ENCODE results near the gene CUL7. TPM values are rescaled to one million over a fixed set of nuclear protein-coding genes. Genes with fewer than 3 reads are reported as not detected.
A peak's percentile ranks its signal among the peaks of the same experiment; 100 is the strongest.

Gene CUL7
- total RNA-seq, 1 experiment from 2014 or later: 22.8 TPM

DNA sequence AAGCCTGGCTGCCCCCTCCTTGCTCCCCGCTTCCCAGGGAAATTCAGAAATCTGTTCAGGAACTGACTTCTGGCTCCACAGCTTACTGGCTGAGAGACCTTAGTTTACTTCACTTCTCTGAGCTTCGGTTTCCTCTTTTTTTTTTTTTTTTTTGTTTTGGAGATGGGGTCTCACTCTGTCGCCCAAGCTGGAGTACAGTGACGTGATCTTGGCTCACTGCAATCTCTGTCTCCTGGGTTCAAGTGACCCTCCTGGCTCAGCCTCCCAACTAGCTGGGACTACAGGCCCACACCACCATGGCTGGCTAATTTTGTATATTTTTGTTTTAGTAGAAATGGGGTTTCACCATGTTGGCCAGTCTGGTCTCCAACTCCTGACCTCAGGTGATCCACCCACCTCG is 37.4 kb upstream of the CUL7 start:
- BruUV-seq (replicated peaks): no TSS peak
- H3K4me3 ChIP-seq: no peak overlapping the region
- no peak for DNase-seq
- H3F3A ChIP-seq (ENCODE audit: insufficient read depth, low read depth): peaks cover 29% of the 10 kb centered on the region
- H3K79me2 ChIP-seq (ENCODE audit: low read depth): peaks cover 83% of the 10 kb centered on the region
- CTCF ChIA-PET: no interaction called here
- no peaks in the 10 kb centered on the region for H4K20me1 ChIP-seq (ENCODE audit: insufficient read depth)
- peak overlapping the region; percentile 40 for H3K27ac ChIP-seq
- intact Hi-C loops (cut with micrococcal nuclease; ENCODE audit: unreplicated experiment): no loop called here
- peak overlapping the region; percentile 52 for H3K4me2 ChIP-seq
- H3K27me3 ChIP-seq (ENCODE audit: insufficient read depth, low read depth): no peaks in the 10 kb centered on the region
- H3K9me3 ChIP-seq (ENCODE audit: insufficient read depth, low read depth): no peaks in the 10 kb centered on the region
- no peaks in the 10 kb centered on the region for H3K36me3 ChIP-seq (ENCODE audit: low read depth)
- POLR2A ChIA-PET (ENCODE audit: unreplicated experiment): interaction anchor here (0.6 kb wide), 1 partner anchor 80 kb away, joined by 3 read pairs; no protein-coding TSS in a partner anchor
- H3K9me2 ChIP-seq (ENCODE audit: insufficient read depth): no peaks in the 10 kb centered on the region
- H3K4me1 ChIP-seq (replicated peaks; ENCODE audit: insufficient read depth): peaks cover 55% of the 10 kb centered on the region
- H2AFZ ChIP-seq: no peak overlapping the region
- no peak for TF ChIP-seq EZH2 (IDR thresholded peaks at IDR 0.05; ENCODE audit: low read depth)
- TF ChIP-seq, protein P1, sequence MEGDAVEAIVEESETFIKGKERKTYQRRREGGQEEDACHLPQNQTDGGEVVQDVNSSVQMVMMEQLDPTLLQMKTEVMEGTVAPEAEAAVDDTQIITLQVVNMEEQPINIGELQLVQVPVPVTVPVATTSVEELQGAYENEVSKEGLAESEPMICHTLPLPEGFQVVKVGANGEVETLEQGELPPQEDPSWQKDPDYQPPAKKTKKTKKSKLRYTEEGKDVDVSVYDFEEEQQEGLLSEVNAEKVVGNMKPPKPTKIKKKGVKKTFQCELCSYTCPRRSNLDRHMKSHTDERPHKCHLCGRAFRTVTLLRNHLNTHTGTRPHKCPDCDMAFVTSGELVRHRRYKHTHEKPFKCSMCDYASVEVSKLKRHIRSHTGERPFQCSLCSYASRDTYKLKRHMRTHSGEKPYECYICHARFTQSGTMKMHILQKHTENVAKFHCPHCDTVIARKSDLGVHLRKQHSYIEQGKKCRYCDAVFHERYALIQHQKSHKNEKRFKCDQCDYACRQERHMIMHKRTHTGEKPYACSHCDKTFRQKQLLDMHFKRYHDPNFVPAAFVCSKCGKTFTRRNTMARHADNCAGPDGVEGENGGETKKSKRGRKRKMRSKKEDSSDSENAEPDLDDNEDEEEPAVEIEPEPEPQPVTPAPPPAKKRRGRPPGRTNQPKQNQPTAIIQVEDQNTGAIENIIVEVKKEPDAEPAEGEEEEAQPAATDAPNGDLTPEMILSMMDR (conservative IDR thresholded peaks at IDR 0.05): no peak

DNA sequence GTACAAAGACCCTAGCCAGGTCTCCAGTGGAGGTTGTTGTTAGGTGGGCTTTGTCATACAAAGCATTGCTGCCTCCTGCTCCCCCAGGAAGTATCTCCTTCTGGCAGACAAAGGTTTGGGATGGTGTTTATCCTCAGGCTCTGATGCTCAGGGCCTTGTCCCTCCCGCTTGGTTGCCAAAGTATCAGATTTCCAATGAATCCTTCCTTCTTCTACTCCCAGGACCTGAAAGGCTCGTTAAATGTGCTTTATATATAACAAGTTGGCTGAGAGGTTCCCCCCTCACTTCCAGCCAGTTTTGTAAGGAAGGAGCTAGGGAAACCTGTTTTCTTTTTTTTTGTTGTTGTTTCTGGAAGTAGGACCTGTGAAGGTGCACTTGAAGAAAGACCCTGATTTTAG is 36.9 kb upstream of the CUL7 start:
- POLR2A ChIA-PET (ENCODE audit: unreplicated experiment): interaction anchor here (0.6 kb wide), 1 partner anchor 92 kb away, joined by 8 read pairs; the partner anchor contains the start of gene CUL9
- Histone ChIP-seq H3K79me2 (ENCODE audit: low read depth) (peaks cover 88% of the 10 kb centered on the region), H3F3A (ENCODE audit: insufficient read depth, low read depth) (peaks cover 24% of the 10 kb centered on the region; the same call in 1 of the 2 replicates), H3K4me1 (replicated peaks; ENCODE audit: insufficient read depth) (peaks cover 50% of the 10 kb centered on the region), H3K9me2 (ENCODE audit: insufficient read depth) (no peaks in the 10 kb centered on the region), H3K27me3 (ENCODE audit: insufficient read depth, low read depth) (no peaks in the 10 kb centered on the region), H2AFZ (no peak overlapping the region), H3K27ac (peak overlapping the region; percentile 40), H3K36me3 (ENCODE audit: low read depth) (no peaks in the 10 kb centered on the region), H3K4me3 (no peak overlapping the region), H3K9me3 (ENCODE audit: insufficient read depth, low read depth) (no peaks in the 10 kb centered on the region), H3K4me2 (peak overlapping the region; percentile 52), H4K20me1 (ENCODE audit: insufficient read depth) (no peaks in the 10 kb centered on the region)
- no TSS peak for BruUV-seq (replicated peaks)
- CTCF ChIA-PET: interaction anchor here (0.6 kb wide), 1 partner anchor 706 kb away, joined by 3 read pairs; no protein-coding TSS in a partner anchor
- TF ChIP-seq, protein P1 (conservative IDR thresholded peaks at IDR 0.05): no peak
- no peak for TF ChIP-seq EZH2 (IDR thresholded peaks at IDR 0.05; ENCODE audit: low read depth)
- peak in 1 of 2 experiments; percentile 40 for DNase-seq
- intact Hi-C loops (cut with micrococcal nuclease; ENCODE audit: unreplicated experiment): no loop called here

DNA sequence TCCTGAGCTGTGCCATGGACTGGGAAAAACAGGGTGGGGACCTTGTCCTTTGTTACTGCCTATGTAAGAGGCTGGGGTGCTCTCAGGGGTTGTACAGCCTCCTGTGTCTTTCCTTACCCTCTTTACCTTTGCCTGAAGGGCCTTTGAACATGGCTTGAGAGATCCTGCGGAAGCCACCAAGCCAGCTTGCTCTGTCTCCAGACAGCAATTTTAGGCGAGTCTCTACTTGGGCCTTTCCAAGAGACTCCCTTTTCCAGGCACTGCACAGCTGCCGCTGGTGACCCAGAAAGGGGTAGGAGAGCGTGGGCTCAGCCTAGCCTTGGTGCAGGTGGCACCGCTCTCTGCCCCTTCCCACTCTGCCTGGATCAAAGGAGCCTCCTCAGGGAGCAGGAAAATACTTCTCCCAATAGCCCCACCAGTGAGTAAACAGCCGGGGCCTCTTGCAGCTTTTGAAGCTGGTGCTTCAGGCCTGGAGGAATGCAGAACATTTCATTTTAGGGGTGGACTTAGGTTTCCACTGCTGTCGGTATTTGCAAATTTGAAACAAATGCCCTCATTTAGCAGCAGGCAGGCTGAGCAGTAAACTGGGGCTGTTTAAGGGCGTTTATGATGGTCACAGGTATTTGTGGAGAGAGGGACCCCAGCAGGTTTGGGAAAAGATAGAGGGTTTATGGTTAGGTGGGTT is 36.4 kb upstream of the CUL7 start:
- peaks cover 19% of the 10 kb centered on the region; the same call in 1 of the 2 replicates for H3F3A ChIP-seq (ENCODE audit: insufficient read depth, low read depth)
- no peak overlapping the region for H3K4me3 ChIP-seq
- peaks cover 92% of the 10 kb centered on the region for H3K79me2 ChIP-seq (ENCODE audit: low read depth)
- POLR2A ChIA-PET (ENCODE audit: unreplicated experiment): interaction anchor here (0.6 kb wide), 1 partner anchor 92 kb away, joined by 8 read pairs; the partner anchor contains the start of gene CUL9
- no peaks in the 10 kb centered on the region for H3K9me3 ChIP-seq (ENCODE audit: insufficient read depth, low read depth)
- CTCF ChIA-PET: interaction anchor here (0.6 kb wide), 1 partner anchor 707 kb away, joined by 3 read pairs; no protein-coding TSS in a partner anchor
- H4K20me1 ChIP-seq (ENCODE audit: insufficient read depth): no peaks in the 10 kb centered on the region
- intact Hi-C loops (cut with micrococcal nuclease; ENCODE audit: unreplicated experiment): no loop called here
- H2AFZ ChIP-seq: no peak overlapping the region
- H3K27me3 ChIP-seq (ENCODE audit: insufficient read depth, low read depth): no peaks in the 10 kb centered on the region
- no peaks in the 10 kb centered on the region for H3K9me2 ChIP-seq (ENCODE audit: insufficient read depth)
- TF ChIP-seq EZH2 (IDR thresholded peaks at IDR 0.05; ENCODE audit: low read depth): no peak
- TF ChIP-seq, protein P1 (conservative IDR thresholded peaks at IDR 0.05): no peak
- no peaks in the 10 kb centered on the region for H3K36me3 ChIP-seq (ENCODE audit: low read depth)
- no peak for DNase-seq
- peak overlapping the region; percentile 40 for H3K27ac ChIP-seq
- BruUV-seq (replicated peaks): no TSS peak
- peak overlapping the region; percentile 52 for H3K4me2 ChIP-seq
- H3K4me1 ChIP-seq (replicated peaks; ENCODE audit: insufficient read depth): peaks cover 45% of the 10 kb centered on the region

Data from PC-9 (cell line).